NCI-H345 (cell line): ENCODE measurements around the gene MB.

ENCODE experiments used
- DNase-seq: peaks from one replicate; lab custom pipeline; 2025; lab: John Stamatoyannopoulos, UW

The MB gene

DNA sequence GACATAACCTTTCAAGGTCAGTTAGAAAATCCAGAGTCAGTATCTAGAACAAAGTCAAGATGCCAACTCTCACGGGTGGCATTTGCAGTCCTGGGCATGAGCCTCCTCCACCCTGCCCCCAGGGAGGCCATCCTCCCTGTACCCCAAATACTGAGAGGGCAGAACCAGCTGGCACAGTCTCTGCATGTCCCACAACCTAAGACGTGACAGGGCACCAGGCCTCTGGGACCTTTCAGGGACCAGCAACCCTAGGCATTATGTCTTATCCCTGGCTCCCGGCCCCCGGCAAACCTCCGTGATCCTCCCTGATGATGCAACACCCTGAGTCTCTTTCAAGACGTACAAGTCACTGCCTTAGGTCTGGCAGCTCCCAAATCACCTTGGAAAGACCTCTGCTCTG, 2.0 kb downstream of the MB start:
- DNase-seq, result no peak

DNA sequence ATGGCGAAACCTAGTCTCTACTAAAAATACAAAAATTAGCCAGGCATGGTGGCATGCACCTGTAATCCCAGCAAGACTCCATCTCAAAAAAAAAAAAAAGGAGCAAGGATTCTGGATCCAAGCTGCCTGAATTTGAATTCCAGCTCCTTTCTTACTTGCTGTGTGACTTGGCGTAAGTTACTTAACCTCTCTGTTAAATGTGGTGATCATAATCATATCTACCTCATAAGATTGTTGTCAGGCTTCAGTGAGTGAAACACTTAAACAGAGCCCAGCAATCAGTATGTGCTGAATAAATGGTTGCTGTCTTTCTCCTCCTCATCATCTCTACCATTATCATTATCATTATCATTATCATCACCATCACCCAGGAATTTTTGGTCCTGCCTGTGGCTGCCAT, 2.7 kb downstream of the MB start:
- no peak for DNase-seq

DNA sequence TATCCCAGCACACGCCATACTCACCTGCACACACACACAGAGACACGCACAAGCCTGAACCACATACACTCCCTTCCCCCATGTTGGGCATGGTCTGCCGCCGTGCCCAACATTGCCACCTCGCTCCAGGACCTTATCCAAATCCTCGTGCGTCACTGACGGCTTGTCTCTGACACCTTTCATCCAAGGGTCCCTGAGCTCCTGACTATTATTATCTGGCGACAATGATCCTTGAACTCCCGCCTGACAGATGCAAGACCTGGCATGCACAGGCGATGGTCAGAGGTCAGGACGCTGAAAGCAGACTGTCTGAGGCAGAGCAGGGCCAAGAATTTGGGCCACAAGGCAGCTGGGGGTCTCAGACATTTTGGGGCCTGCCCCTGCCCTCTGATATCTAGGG, 4.2 kb downstream of the MB start:
- no peak for DNase-seq

DNA sequence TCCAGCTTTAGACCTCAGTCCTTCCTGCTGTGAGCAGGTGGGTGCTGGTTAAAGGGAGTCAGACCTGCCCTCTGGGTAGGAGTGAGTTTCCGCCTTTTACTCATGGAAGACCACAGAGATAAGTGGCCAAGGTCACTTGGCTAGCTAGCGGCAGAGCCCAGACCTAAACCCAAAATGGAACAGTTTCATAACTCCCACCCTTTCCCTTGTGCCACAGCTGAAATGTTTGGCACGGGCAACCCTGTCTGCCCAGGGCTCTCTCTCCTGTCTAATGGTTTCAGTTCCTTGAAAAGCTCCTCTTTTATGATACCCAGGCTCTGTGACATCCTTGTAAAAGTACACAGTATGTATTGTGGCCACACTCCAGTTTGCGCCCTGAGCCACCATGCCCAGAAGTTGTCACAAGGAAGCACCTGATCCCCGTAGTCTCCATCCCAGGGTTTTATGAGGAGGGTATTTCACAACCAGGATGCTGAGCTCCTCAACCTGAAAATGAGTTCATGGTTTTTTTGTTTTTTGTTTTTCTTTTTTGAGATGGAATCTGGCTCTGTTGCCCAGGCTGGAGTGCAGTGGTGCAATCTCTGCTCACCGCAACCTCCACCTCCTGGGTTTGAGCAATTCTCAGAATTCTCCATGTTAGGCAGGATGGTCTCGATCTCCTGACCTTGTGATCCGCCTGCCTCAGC, 5.1 kb downstream of the MB start:
- DNase-seq, result no peak

DNA sequence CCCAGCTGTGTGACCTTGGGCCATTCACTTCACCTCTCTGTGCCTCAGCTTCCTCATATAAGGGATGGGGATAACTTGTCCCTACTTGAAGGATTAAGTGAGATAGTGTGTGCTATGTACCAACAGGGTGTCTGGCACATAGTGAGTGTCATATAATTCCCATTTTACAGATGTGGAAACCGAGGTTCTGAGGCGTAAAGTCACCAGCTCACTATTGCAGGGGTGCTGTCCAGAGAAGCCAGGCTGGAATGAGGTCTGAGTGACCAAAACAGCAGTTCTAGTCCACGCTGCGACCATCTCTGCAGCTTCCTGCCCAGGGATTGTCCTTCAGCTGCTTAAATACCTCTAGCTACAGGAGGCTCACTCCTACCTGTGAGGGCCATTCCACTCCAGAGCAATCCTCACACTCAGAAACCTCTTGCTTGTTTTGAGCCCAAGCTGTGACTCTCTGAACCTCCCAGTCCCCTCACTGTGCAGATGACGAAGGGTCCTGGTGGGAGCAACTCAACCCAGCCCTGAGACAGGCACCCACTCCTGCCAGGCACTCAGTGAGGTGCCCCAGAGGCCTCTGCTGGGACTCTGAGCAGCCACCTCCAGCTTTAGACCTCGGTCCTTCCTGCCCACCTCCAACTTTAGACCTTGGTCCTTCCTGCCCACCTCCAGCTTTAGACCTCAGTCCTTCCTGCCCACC, 5.8 kb downstream of the MB start:
- no peak for DNase-seq

DNA sequence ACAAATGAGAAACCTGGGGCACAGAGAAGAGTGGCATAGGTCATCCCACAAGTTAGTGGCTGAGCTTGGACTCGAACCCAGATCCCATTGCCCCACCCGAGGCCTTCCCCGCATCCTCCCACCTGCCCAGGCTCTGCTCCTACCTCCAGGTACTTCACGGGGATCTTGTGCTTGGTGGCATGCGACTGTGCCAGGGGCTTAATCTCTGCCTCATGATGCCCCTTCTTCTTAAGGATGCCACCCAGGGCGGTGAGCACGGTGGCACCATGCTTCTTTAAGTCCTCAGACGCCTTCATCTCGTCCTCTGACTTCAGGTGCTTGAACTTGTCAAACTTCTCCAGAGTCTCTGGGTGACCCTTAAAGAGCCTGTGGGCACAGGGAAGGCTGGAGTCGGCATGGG, 6.4 kb downstream of the MB start:
- no peak for DNase-seq

DNA sequence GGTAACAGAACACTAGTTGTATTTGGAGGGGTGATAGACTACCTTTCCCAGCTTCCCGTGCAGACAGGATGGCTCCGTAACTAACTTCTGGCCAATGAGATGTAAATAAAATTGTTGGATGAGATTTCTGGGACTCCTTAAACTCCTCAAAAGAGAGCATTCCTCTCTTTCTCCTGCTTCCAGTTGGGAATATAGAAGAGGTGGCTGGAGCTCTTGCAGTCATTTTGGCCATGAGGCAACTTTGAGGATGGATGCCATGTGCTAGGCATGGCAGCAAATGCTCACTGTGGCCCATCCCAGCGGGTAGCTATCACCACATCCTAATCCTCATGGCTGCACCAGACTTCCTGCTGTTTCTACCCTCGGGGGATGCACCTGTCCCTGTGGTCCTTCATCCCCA, 7.4 kb downstream of the MB start:
- no peak for DNase-seq

DNA sequence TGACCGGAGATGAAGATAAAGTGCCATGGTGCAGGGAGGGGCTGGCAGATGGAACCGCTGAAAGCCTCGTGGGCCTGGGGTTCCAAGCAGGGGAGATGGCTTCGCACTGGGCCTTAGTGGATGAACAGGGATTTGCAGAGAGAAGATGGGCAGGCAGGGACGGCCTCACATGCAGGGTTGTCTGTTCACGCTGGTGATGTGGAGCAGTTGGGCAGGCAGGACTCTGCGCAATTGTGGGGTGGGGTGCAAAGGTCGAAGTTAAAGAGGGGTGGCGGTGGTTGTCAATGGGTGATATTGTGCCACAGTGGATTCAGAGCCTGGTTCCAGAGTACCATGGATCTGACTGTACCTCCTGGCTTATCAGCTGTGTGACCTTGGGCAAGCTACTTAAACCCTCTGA, 7.9 kb downstream of the MB start:
- DNase-seq, result no peak

DNA sequence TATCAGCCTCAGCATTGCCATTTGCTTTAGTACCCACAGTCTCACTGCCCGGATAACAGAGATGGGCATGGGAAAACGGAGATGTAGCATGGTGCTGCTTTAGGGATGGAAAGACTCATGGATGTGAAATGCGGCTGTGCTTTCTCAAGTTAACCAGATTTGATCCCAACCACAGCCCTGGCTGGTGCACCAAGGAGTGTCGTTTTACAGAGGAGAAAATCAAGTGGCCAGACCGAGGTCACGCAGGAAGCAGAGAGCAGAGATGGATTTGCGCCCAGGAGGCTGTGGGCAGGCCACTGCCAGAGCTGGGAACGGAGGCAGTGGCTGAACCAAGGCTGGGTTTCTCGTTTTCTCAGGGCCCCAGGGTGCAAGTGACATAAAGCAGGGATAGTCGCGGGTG, 9.0 kb downstream of the MB start:
- no peak for DNase-seq

DNA sequence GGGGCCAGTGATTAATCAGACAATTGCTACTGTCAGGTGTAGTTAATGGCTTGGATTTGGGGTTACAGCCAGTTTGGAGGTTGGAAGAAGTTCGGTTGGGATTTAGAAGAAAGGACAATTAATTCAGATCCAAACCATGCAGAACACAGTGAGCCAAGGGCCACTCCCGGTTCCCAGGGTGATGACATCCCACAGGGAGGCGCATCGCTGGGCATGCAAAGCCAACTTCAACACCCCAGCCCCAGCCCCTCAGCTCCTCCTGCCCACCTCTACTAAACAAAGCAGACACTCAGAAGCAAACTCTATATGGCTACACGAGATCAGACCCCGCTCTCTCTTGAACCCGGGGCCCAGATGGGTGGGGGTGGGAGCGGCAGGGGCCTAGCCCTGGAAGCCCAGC, 10.2 kb downstream of the MB start:
- DNase-seq, result no peak

DNA sequence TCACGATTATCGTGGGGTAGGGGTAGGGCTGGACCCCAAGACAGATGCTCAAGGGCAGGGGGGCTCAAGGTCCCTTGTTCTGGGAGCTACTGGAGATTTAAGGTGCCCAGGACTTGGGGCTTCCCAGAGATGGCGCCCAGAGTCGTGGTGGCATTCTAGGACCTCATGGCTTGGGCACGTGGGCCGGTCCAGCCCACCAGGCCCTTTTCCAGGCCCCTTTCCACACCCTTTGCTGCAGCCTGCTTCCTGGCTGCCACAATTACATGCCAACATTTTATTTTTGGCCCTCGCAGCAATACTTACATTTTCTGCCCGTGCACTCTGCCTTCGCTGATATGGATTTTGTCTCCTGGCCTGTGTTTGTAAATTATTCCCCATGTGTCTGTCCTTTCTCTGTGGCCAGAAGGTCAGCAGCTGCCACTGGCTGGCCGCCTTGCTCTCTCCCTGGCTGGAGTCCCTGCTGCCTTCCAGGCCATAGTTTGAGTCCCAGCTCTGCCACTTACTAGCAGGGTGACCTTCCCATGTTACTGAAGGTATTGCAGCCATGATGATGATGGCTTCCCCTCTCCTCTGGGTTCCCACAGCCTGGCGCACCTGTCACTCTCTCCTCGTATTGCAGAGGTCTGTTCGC, 11.2 kb downstream of the MB start:
- DNase-seq, result no peak

DNA sequence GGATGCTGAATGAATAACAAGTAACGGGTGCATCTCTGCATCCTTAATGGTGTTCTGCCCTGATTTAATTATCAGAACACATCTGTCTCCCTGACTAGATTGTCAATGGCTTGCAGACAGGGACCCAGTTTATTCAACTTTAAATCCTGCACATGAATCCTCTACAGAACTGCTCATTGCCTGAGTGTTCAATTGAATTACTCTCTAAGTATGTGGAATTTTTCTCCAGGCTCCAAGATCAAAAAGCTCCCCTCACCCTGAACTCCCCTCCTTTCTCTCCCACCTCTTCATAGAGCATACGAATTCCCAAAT, 11.8 kb downstream of the MB start:
- no peak for DNase-seq

DNA sequence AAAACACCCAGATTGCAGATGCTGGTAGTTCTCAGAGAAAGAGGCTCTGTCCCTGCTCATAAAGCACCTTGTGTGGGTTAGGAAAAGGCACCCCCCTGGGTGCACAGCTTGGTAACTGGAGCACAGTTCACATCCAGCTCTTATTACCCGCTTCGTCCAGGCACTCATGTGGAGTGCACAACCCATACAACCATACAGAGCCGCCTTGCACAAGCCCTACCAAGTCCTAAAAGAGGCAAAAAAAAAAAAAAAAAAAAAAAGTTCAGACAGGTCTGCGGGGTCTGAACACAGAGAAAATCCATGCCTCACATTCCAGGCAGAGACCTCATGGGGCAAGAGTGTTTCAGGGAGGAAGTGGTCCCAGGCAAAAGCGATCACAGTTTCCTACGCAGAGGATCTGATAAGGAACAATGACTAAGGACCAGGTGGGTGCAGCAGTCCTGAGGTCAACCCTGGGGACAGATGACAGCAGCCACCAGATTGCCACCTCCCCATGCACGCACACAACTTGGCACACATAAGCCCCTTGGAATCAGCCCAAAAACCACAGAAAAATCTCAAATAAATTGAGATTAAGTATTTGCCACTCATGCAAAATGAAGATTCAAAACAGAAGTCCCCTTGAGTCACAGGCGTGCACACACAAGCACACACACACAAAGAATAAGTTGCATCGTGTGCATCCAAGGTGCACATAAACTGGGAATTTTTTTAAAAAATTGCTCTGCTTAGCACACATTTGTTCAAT, 12.3 kb downstream of the MB start:
- no peak for DNase-seq

DNA sequence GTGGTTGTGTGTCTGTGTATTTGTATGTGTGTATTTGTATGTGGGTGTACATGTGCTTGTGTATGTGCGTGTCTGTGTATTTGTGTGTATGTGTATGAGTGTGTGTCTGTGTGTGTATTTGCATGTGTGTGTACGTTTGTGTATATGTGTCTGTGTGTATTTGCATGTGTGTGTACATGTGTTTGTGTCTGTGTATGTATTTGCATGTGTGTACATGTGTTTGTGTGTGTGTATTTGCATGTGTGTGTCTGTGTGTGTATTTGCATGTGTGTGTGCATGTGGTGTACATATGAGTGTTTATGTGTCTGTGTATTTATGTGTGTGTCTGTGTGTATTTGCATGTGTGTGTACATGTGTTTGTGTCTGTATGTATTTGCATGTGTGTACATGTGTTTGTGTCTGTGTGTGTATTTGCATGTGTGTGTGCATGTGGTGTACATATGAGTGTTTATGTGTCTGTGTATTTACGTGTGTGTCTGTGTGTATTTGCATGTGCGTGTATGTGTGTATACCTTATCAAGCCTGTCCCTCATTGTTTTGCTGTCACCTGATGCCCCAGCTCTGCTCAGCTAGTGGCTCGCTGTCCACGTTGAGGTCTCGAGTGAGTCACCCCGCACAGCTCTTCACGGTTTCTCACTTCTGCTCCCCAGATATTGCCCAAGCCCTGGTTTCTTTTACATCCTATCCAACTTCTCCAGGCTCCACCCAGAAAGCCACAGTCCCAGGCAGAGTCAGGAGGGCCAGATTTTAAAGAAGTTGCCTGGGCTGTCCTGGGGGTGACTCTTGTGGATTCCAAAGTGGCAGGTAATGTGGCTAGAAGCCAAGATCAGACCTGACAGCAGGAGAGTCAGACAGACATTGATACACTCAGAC, 15.2 kb downstream of the MB start:
- no peak for DNase-seq

DNA sequence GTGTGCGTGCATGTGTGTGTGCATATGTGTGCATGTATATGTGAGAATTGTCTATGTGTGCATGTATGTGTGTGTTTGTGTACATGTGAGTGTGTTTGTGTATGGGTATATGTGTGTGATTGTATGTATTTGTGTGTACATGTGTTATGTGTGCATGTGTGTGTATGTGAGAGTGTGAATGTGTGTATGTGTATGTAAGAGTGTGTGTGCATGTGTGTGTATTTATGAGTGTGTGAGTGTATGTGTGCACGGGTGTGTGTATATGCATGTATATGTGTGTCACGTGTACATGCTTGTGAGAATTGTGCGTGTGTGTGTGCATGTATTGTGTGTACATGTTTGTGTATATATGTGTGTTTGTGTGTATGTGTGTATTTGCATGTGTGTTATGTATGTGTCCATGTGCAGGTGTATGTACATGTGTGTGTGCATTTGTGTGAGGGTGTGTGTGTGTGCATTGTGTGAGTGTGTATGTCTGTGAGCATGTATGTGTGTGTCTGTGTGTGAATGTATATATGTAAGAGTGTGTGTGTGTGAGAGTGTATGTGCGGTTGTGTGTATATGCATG, 16.0 kb downstream of the MB start:
- no peak for DNase-seq

DNA sequence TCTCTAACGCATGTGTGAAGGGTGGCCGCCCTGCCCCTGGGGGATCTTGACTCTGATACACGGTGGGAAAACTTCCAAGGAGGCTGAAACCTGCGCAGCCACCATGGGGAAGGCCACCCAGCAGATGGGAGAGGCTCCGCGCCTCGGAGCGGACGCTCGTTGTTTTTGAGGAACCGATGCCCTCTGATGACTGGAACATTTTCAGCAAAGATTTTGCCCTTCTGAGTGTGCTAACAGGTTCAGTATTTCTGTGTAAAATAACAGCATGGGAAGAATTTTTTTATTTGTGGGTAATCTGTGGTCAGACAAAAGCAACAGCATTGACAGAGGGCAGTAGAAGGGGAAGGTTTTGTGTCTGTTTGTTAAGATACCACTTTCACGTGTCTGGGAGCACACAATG, 16.7 kb downstream of the MB start:
- DNase-seq, result no peak

DNA sequence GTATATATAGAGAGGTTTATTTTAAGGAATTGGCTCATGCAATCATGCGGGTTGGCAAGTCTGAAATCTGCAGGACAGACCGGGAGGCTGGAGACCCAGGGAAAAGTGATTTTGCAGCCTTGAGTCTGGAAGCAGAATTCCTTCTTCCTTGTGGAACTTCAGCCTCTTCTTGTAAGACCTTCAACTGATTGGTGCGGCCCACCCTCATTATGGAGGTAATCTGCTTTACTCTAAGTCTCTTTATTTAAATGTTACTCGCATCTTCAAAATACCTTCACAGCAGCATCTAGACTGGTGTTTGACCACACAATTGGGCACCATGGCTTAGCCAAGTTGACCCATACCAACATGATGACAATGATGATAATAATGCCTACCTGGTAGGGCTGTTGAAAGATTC, 17.8 kb downstream of the MB start:
- no peak for DNase-seq

DNA sequence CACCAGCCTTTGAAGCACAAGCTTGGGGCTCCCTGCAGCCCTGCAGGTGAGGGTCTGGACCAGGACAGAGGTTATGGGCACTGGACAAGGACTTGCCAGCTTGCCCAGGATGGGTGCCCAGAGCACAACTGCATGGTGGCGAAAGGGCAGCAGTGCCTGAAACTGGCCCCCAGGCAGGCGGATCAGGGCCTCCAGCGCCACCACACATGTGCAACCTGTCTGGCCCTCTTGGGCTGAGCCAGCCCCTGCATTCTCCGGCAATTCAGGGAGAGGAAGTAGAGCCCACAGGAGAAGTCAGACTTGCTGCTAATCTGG, 18.8 kb downstream of the MB start:
- DNase-seq, result no peak

DNA sequence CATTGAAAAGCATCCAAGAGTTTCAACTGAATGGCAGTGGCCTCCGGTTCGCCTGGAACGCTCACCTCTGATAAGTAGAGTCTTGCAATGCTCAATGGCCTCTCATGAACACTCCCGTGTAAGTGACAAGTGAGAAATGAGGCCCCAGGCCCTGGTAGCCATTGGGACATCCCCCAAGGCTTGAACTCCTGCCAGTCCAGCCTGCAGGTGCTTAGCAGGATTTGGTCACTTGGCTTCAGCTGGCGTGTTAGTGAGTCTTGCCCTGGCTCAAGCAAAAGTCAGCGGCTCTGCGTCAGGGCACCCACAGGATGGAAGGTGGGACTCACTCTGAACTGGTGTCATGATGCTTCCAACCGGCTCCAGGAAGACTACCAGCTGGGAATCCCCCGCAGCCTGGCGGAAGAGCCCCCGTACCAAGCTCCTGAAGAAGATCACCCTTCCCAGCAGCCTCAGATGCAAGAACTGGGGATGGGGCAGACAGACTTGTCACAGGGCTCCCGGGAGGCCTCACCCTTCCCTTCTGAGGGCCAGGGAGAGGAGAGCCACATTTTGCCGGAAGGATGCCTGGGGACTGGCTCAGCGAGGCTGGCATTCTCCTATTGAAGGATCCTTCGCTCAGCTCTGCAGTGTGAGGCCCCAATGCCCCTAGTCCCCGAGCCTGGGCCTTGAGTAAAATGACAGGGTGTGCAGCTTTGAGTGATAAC, 19.3 kb downstream of the MB start:
- no peak for DNase-seq

DNA sequence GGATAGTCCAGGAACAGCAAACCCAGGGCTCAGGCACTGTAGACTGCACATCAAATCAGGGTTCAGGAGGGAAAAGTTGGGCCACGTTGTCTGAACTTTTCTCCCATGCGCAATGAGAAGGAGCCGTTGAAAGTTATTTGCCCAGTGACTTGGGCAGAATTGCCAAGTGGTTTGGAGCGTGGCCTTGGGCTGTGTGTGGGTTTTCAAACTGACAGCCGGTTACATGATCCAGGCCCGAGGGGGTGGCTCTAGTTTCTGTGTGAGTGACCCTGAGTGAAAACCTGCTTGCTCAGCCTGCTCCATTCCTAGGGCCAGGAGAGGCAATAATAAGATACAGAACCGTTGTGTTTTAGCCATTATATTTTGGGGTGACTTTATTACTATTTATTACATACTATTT, 20.3 kb downstream of the MB start:
- no peak for DNase-seq

DNA sequence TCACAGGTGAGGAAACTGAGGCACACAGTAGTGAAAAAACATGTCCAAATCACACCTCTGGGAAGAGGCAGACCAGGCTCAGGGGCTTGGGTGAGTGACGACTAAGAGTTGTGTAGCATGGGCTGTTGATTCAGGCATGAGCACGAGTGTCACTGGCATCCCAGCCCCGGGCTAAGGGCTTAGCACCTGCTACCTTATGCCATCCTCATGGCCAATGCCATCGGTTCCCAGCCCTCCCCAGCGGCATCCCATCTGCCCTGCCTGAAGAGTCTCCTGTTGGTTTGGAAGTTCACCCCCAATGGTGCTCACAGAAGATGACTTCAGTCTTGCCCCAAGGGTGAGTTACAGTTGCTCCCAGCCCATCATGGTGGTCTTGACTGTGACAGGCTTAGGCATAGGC, 22.4 kb downstream of the MB start:
- DNase-seq, result no peak
